SU-DHL-6 (cell line): Measurements from ENCODE around the gene SUPT3H.

Experiments
- H2AFZ ChIP-seq: fragments of 200-600 bp; sonication (generic); 2 replicates; pipeline ENCODE4 v1.6.1; 2014; ENCODE audit warnings: low read depth, mild to moderate bottlenecking, moderate library complexity, mixed read lengths, antibody characterized with exemption, low read length; ENCODE audit not compliant: severe bottlenecking
- H3F3A ChIP-seq: fragments of 200-600 bp; shearing (Covaris generic); 2 replicates; pipeline ENCODE4 v1.6.0; 2016; ENCODE audit warnings: antibody characterized with exemption, mild to moderate bottlenecking; ENCODE audit not compliant: insufficient read depth
- H3K27ac ChIP-seq: fragments of 200-600 bp; sonication (generic); 2 replicates; pipeline ENCODE4 v1.5.1; 2016; ENCODE audit warnings: low read depth, mild to moderate bottlenecking, low read length, moderate library complexity, mixed read lengths
- H3K27me3 ChIP-seq: fragments of 200-600 bp; sonication (generic), shearing (Covaris generic); 2 replicates; pipeline ENCODE4 v1.6.0; 2014; ENCODE audit warnings: mild to moderate bottlenecking, low read length
- H3K36me3 ChIP-seq: fragments of 200-600 bp; sonication (generic); 2 replicates; pipeline ENCODE4 v1.6.1; 2014; ENCODE audit warnings: mild to moderate bottlenecking, low read length, mixed read lengths
- H3K4me2 ChIP-seq: fragments of 300-600, 200-600 bp; shearing (Covaris generic), sonication (generic); 2 replicates; pipeline ENCODE4 v1.6.0; 2014; ENCODE audit warnings: low read length, low read depth, mild to moderate bottlenecking; ENCODE audit not compliant: poor library complexity, severe bottlenecking
- H3K4me3 ChIP-seq: fragments of 200-600 bp; sonication (generic); 2 replicates; pipeline ENCODE4 v1.5.1; 2014; ENCODE audit warnings: antibody characterized with exemption, low read length, mild to moderate bottlenecking, mixed read lengths; ENCODE audit not compliant: insufficient read depth, poor library complexity, severe bottlenecking
- H3K79me2 ChIP-seq: fragments of 200-600 bp; sonication (generic); 2 replicates; pipeline ENCODE4 v1.6.1; 2014; ENCODE audit warnings: mild to moderate bottlenecking, low read length, moderate library complexity; ENCODE audit not compliant: insufficient read depth
- H3K9ac ChIP-seq: fragments of 200-600 bp; sonication (generic); 2 replicates; pipeline ENCODE4 v1.7.0; 2014; ENCODE audit warnings: mild to moderate bottlenecking, low read length
- H3K9me2 ChIP-seq: fragments of 200-600 bp; sonication (generic); replicated peaks from 2 replicates; pipeline ENCODE4 v1.6.1; 2014; ENCODE audit warnings: low read length; ENCODE audit not compliant: insufficient read depth
- H3K9me3 ChIP-seq: fragments of 200-600 bp; sonication (generic); 2 replicates; pipeline ENCODE4 v1.6.1; 2014; ENCODE audit warnings: low read length, mixed read lengths; ENCODE audit not compliant: insufficient read depth
- H4K20me1 ChIP-seq: fragments of 200-600 bp; sonication (generic); 2 replicates; pipeline ENCODE4 v1.6.1; 2014; ENCODE audit warnings: low read depth, mild to moderate bottlenecking, antibody characterized with exemption, low read length, moderate library complexity, mixed read lengths
- EZH2phosphoT487 ChIP-seq: fragments of 200-600 bp; sonication (generic), shearing (Covaris generic); conservative IDR thresholded peaks from 2 replicates; pipeline ENCODE4 v1.6.1; 2018; ENCODE audit warnings: mild to moderate bottlenecking, antibody characterized with exemption, low read length, moderate library complexity, mixed read lengths
- TF ChIP-seq, protein P1 (sequence below): fragments of 200-600 bp; sonication (generic); IDR thresholded peaks from one replicate; pipeline ENCODE4 v1.5.1; 2017; ENCODE audit warnings: antibody characterized with exemption, mild to moderate bottlenecking, low read length, moderate library complexity; ENCODE audit not compliant: insufficient read depth, poor library complexity, severe bottlenecking

The SUPT3H gene

DNA sequence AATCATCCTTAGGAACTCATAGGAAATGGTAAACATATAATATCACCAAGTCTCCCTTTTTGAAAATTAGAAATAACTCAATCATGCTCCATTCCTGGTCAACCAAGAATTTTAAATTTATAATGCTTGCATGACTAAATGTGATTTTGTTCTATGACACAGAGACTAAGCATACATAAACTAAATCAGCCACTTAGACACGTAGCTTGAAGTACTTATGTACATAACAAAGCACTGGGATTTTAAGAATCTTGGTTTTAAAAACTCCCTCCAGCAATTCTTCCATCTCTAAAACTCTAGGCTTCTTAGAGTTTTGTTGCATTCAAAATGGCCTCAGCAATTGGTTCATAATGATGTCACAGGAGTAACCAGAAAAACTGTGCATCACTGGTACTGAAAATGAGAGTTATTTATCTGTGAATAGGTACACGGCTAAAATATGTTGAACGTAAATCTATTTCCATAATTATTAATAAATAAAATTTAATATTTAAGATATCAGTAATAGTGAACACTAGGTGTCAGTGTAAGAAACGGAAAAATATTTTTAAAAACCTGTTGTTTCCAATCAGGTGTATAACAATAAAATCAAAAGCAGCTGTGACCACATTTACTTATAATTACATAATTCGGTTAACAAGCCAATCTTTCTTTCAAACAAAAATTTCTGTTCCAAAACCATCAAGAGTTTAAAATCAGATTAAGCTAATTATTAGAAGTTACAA is 291.2 kb downstream of the SUPT3H start:
- no peak overlapping the region for H3K27ac ChIP-seq
- H2AFZ ChIP-seq, result no peak overlapping the region
- H3K4me2 ChIP-seq, result no peak overlapping the region
- H3K36me3 ChIP-seq, result no peaks in the 10 kb centered on the region
- no peak overlapping the region for H3K4me3 ChIP-seq
- H3K79me2 ChIP-seq, result no peaks in the 10 kb centered on the region
- H3K9ac ChIP-seq, result no peak overlapping the region
- H4K20me1 ChIP-seq, result peaks cover 4% of the 10 kb centered on the region; the same call in 1 of the 2 replicates
- H3K9me2 ChIP-seq, result no peaks in the 10 kb centered on the region
- TF ChIP-seq EZH2phosphoT487, result no peak
- TF ChIP-seq, protein P1, sequence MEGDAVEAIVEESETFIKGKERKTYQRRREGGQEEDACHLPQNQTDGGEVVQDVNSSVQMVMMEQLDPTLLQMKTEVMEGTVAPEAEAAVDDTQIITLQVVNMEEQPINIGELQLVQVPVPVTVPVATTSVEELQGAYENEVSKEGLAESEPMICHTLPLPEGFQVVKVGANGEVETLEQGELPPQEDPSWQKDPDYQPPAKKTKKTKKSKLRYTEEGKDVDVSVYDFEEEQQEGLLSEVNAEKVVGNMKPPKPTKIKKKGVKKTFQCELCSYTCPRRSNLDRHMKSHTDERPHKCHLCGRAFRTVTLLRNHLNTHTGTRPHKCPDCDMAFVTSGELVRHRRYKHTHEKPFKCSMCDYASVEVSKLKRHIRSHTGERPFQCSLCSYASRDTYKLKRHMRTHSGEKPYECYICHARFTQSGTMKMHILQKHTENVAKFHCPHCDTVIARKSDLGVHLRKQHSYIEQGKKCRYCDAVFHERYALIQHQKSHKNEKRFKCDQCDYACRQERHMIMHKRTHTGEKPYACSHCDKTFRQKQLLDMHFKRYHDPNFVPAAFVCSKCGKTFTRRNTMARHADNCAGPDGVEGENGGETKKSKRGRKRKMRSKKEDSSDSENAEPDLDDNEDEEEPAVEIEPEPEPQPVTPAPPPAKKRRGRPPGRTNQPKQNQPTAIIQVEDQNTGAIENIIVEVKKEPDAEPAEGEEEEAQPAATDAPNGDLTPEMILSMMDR, result peak; percentile 14
- H3K9me3 ChIP-seq, result no peaks in the 10 kb centered on the region
- H3K27me3 ChIP-seq, result no peaks in the 10 kb centered on the region
- no peaks in the 10 kb centered on the region for H3F3A ChIP-seq

DNA sequence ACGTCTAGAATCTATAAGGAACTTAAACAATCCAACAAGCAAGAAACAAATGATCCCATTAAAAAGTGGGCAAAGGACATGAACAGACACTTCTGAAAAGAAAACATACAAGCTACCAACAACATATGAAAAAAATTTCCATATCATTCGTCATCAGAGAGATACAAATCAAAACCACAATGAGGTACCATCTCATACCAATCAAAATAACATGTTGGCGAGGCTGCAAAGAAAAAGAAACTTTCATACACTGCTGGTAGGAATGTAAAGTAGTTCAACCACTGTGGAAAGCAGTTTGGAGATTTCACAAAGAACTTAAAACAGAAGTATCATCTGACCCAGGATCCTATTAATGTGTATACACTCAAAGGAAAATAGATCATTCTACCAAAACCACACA is 293.5 kb downstream of the SUPT3H start:
- Histone ChIP-seq H3K79me2 (no peaks in the 10 kb centered on the region), H3K27ac (no peak overlapping the region), H3K9ac (no peak overlapping the region), H4K20me1 (no peaks in the 10 kb centered on the region; the same call in 1 of the 2 replicates), H2AFZ (no peak overlapping the region), H3K4me2 (no peak overlapping the region), H3K27me3 (no peaks in the 10 kb centered on the region), H3F3A (no peaks in the 10 kb centered on the region), H3K9me3 (no peaks in the 10 kb centered on the region), H3K36me3 (no peaks in the 10 kb centered on the region), H3K4me3 (no peak overlapping the region), H3K9me2 (no peaks in the 10 kb centered on the region)
- TF ChIP-seq EZH2phosphoT487, result no peak
- TF ChIP-seq, protein P1, result no peak

DNA sequence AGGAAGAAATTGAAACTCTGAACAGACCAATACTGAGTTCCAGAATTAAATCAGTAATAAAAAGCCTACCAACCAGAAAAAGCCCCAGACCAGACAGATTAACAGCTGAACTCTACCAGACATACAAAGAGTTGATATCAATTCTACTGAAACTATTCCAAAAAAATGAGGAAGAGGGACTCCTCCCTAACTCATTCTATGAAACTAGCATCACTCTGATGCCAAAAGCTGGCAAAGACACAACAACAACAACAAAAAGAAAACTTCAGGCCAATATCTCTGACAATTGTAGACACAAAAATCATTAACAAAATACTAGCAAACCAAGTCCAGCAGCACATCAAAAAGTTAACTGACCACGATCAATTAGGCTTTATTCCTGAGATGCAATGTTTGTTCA is 295.6 kb downstream of the SUPT3H start:
- Histone ChIP-seq H3K9ac (no peak overlapping the region), H3F3A (no peaks in the 10 kb centered on the region), H3K27me3 (no peaks in the 10 kb centered on the region), H3K4me3 (no peak overlapping the region), H3K4me2 (no peak overlapping the region), H3K27ac (no peak overlapping the region), H3K9me2 (no peaks in the 10 kb centered on the region), H2AFZ (no peak overlapping the region), H4K20me1 (no peaks in the 10 kb centered on the region; the same call in 1 of the 2 replicates), H3K9me3 (no peaks in the 10 kb centered on the region), H3K79me2 (no peaks in the 10 kb centered on the region), H3K36me3 (no peaks in the 10 kb centered on the region)
- no peak for TF ChIP-seq EZH2phosphoT487
- TF ChIP-seq, protein P1, result no peak
